ENCODE results near the gene CDH20. TPM values are rescaled to one million over a fixed set of nuclear protein-coding genes. Genes with fewer than 3 reads are reported as not detected.

Gene CDH20
- total RNA-seq (2022) (not detected in 2 replicates), Bru-seq, nascent RNA (percentile 1 among the genes with signal in this experiment), BruChase-seq, experiment 1, labeled RNA remaining after a 6-hour chase (percentile 0 among the genes with signal in this experiment), BruChase-seq, experiment 2, labeled RNA remaining after a 2-hour chase (percentile 1 among the genes with signal in this experiment)
- long read RNA-seq = 0 reads

DNA sequence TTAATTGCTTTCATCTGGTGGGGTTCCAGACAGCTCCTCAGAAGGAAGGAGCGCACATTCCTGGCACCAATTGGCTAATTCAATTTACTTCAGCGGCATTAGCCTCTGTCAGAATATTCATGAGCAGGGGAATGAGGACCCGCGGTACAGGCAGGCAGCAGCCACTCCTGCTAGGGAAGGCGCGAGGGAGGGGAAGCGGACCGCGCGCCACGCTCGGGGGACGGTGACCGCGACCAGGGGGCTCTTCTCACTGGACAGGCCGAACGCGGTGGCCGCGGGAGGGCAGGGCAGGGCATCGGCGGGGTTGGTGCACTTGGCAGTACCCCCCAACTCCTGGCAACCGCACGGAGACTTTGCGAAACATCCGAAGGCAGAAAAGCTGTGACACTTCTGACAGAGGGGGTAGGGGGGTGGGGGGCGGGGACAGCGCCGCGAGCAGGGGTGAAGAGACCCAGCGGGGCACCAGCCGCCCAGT lies at the start of gene CDH20:
TSS of gene CDH20 (plus strand) at position 160 of the 475 bp plus-strand sequence.
- ChIA-PET CTCF (interaction anchor here (1.6 kb wide), 1 partner anchor 11 kb away, joined by 9 read pairs; no protein-coding TSS in a partner anchor), POLR2A (no interaction called here)
- Mint-ChIP-seq H3K27ac (ENCODE audit: low read depth, unreplicated experiment) (no peak within 1 kb of the TSS), H3K27me3 (ENCODE audit: insufficient read depth, unreplicated experiment) (peaks cover 28% of the 10 kb centered on the region), H3K9me3 (ENCODE audit: unreplicated experiment) (no peaks in the 10 kb centered on the region), H3K4me3 (ENCODE audit: unreplicated experiment) (peak within 1 kb of the TSS; percentile 25), H3K4me1 (ENCODE audit: insufficient read depth, unreplicated experiment) (peaks cover 11% of the 10 kb centered on the region), H3K36me3 (ENCODE audit: insufficient read depth, unreplicated experiment) (no peaks in the 10 kb centered on the region)
- BruUV-seq (replicated peaks) = no TSS peak
- intact Hi-C loops (cut with micrococcal nuclease) = no loop called here
- no peak for TF ChIP-seq CTCF (IDR thresholded peaks at IDR 0.05; ENCODE audit: unreplicated experiment)
- DNase-seq (ENCODE audit: unreplicated experiment) = no peak

GRCh38 chr18:61284039-61284438 lies 49.2 kb upstream of the CDH20 start:
- no peaks in the 10 kb centered on the region for H3K36me3 Mint-ChIP-seq (ENCODE audit: insufficient read depth, unreplicated experiment)
- H3K27me3 Mint-ChIP-seq (ENCODE audit: insufficient read depth, unreplicated experiment) = no peaks in the 10 kb centered on the region
- H3K4me3 Mint-ChIP-seq (ENCODE audit: unreplicated experiment) = no peak overlapping the region
- CTCF ChIA-PET = interaction anchor here (0.8 to 1.2 kb wide), 2 partner anchors 19 to 194 kb away, joined by 3 read pairs; no protein-coding TSS in a partner anchor
- POLR2A ChIA-PET = no interaction called here
- peaks cover 29% of the 10 kb centered on the region for H3K9me3 Mint-ChIP-seq (ENCODE audit: unreplicated experiment)
- intact Hi-C loops (cut with micrococcal nuclease) = no loop called here
- no TSS peak for BruUV-seq (replicated peaks)
- no peaks in the 10 kb centered on the region for H3K4me1 Mint-ChIP-seq (ENCODE audit: insufficient read depth, unreplicated experiment)
- no peak for TF ChIP-seq CTCF (IDR thresholded peaks at IDR 0.05; ENCODE audit: unreplicated experiment)
- no peak for DNase-seq (ENCODE audit: unreplicated experiment)
- no peak overlapping the region for H3K27ac Mint-ChIP-seq (ENCODE audit: low read depth, unreplicated experiment)

DNA sequence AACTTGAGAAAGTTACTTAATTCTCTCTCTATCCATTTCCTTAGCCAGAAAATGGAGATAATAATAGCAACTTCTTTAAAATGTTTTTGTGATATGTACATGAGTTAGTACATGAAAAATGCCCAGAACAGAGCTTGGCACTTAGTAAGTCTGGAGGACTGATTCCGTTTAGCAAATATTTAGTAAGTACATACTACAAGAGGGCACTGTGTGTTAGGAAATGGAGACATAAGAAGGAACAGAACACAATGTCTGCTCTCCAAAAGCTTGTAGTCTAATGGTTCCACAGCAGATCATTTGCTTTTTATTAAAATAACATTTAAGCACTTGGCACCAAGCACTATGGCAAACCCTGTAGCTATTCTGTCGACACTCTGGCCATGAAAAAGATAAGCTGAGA lies 47.5 kb upstream of the CDH20 start:
- H3K4me3 Mint-ChIP-seq (ENCODE audit: unreplicated experiment) = no peak overlapping the region
- H3K27me3 Mint-ChIP-seq (ENCODE audit: insufficient read depth, unreplicated experiment) = no peaks in the 10 kb centered on the region
- intact Hi-C loops (cut with micrococcal nuclease) = no loop called here
- ChIA-PET POLR2A (interaction anchor here (1.6 kb wide), 2 partner anchors 9 to 392 kb away, joined by 3 to 6 read pairs; no protein-coding TSS in a partner anchor), CTCF (interaction anchor here (0.6 to 2.0 kb wide), 4 partner anchors 13 to 306 kb away, joined by 3 to 10 read pairs (median 5); no protein-coding TSS in a partner anchor)
- no TSS peak for BruUV-seq (replicated peaks)
- DNase-seq (ENCODE audit: unreplicated experiment) = no peak
- peaks cover 16% of the 10 kb centered on the region for H3K9me3 Mint-ChIP-seq (ENCODE audit: unreplicated experiment)
- no peak overlapping the region for H3K27ac Mint-ChIP-seq (ENCODE audit: low read depth, unreplicated experiment)
- no peak for TF ChIP-seq CTCF (IDR thresholded peaks at IDR 0.05; ENCODE audit: unreplicated experiment)
- H3K4me1 Mint-ChIP-seq (ENCODE audit: insufficient read depth, unreplicated experiment) = no peaks in the 10 kb centered on the region
- no peaks in the 10 kb centered on the region for H3K36me3 Mint-ChIP-seq (ENCODE audit: insufficient read depth, unreplicated experiment)

DNA sequence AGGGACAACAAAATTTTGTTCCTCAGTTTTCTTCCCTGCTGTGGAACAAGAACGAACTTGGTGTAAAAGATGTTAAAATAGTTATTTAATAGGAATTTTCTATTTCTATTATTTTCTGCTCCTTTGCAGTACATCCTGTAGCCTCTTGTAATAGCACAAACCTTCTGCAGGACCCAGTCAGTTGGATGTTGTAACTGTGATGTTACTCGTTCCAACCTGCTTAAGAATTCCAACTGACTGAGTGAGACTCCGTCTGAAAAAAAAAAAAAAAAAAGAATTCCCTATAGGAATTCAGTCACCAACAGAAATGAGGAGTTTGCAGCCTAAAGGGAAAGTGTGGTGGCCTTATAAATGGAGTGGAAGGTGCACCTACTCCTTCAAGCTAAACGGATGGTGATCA lies 46.4 kb upstream of the CDH20 start:
- CTCF ChIA-PET = interaction anchor here (0.6 to 1.5 kb wide), 2 partner anchors 34 to 37 kb away, joined by 4 to 6 read pairs; no protein-coding TSS in a partner anchor
- no peak overlapping the region for H3K27ac Mint-ChIP-seq (ENCODE audit: low read depth, unreplicated experiment)
- no TSS peak for BruUV-seq (replicated peaks)
- TF ChIP-seq CTCF (IDR thresholded peaks at IDR 0.05; ENCODE audit: unreplicated experiment) = no peak
- POLR2A ChIA-PET = no interaction called here
- peaks cover 6% of the 10 kb centered on the region for H3K9me3 Mint-ChIP-seq (ENCODE audit: unreplicated experiment)
- H3K27me3 Mint-ChIP-seq (ENCODE audit: insufficient read depth, unreplicated experiment) = no peaks in the 10 kb centered on the region
- no peaks in the 10 kb centered on the region for H3K36me3 Mint-ChIP-seq (ENCODE audit: insufficient read depth, unreplicated experiment)
- intact Hi-C loops (cut with micrococcal nuclease) = no loop called here
- peak; percentile 13 for DNase-seq (ENCODE audit: unreplicated experiment)
- no peak overlapping the region for H3K4me3 Mint-ChIP-seq (ENCODE audit: unreplicated experiment)
- no peaks in the 10 kb centered on the region for H3K4me1 Mint-ChIP-seq (ENCODE audit: insufficient read depth, unreplicated experiment)

Measured in MCF 10A (cell line).